Aortic smooth muscle cell (primary cell): ENCODE measurements around the gene OR51G1. TPM values are rescaled to one million over a fixed set of nuclear protein-coding genes. Genes with fewer than 3 reads are reported as not detected.

Experiments
- total RNA-seq: library from RNA; depleted of rRNA; stranded (reverse); fragments of >200 nt; gene quantifications from 2 replicates; pipeline ENCODE4 v1.2.3, GENCODE V29; 2014

The OR51G1 gene
- total RNA-seq: not detected in 2 replicates

GRCh38 chr11:4924239-4924638 lies at the start of gene OR51G1:
Gene OR51G1, minus strand, starts transcription at chr11:4924339. Its CDS starts 0 bp downstream, at chr11:4924339.

GRCh38 chr11:4955613-4956012 lies 31.5 kb upstream of the OR51G1 start, which contains the start of gene OR51A2:
Gene OR51A2, minus strand, starts transcription at chr11:4955713. Its CDS starts 0 bp downstream, at chr11:4955713.

GRCh38 chr11:4947505-4947904 lies 23.4 kb upstream of the OR51G1 start, which contains the start of gene OR51A4:
Gene OR51A4, minus strand, starts transcription at chr11:4947605. Its CDS starts 505 bp downstream, at chr11:4947100.

GRCh38 chr11:4919250-4919649 lies 4.9 kb downstream of the OR51G1 start, which contains the start of gene OR51G2:
Gene OR51G2, minus strand, starts transcription at chr11:4919350. Its CDS starts 3,687 bp downstream, at chr11:4915663.

GRCh38 chr11:4903484-4903883 lies 20.7 kb downstream of the OR51G1 start, which contains the start of gene OR51A7:
Gene OR51A7, plus strand, starts transcription at chr11:4903783. Its CDS starts 3,587 bp downstream, at chr11:4907370.

GRCh38 chr11:4881860-4882500 lies 42.2 kb downstream of the OR51G1 start, which contains the start of gene OR51T1:
Gene OR51T1, plus strand, starts transcription at chr11:4881900. Its CDS starts 0 bp downstream, at chr11:4881900.

Other genes starting within 250 kb of the OR51G1 start
- not detected in 2 replicates for gene OR51E2, start 226.5 kb downstream of the OR51G1 start, total RNA-seq
- gene MMP26, start 219.6 kb downstream of the OR51G1 start, total RNA-seq: not detected in 2 replicates
- gene OR51F1, start 154.4 kb downstream of the OR51G1 start, total RNA-seq: not detected in 2 replicates
- not detected in 2 replicates for gene OR52R1, start 120.0 kb downstream of the OR51G1 start, total RNA-seq
- not detected in 2 replicates for gene OR51F2, start 103.0 kb downstream of the OR51G1 start, total RNA-seq
- gene OR51S1, start 75.1 kb downstream of the OR51G1 start, total RNA-seq: not detected in 2 replicates
- gene OR51T1, start 42.4 kb downstream of the OR51G1 start, total RNA-seq: not detected in 2 replicates
- gene OR51A7, start 20.6 kb downstream of the OR51G1 start, total RNA-seq: not detected in 2 replicates
- not detected in 2 replicates for gene OR51G2, start 5.0 kb downstream of the OR51G1 start, total RNA-seq
- gene OR51A4, start 23.3 kb upstream of the OR51G1 start, total RNA-seq: not detected in 2 replicates
- not detected in 2 replicates for gene OR51A2, start 31.4 kb upstream of the OR51G1 start, total RNA-seq
- gene OR51L1, start 70.5 kb upstream of the OR51G1 start, total RNA-seq: not detected in 2 replicates
- gene OR52J3, start 122.2 kb upstream of the OR51G1 start, total RNA-seq: not detected in 2 replicates
- gene OR52E2, start 135.3 kb upstream of the OR51G1 start, total RNA-seq: not detected in 2 replicates
- not detected in 2 replicates for gene OR52E1, start 145.2 kb upstream of the OR51G1 start, total RNA-seq
- gene OR52A5, start 214.0 kb upstream of the OR51G1 start, total RNA-seq: not detected in 2 replicates
- not detected in 2 replicates for gene OR52A1, start 230.4 kb upstream of the OR51G1 start, total RNA-seq